Panc1 (cell line): ENCODE measurements around the gene RIOK3. TPM values are rescaled to one million over a fixed set of nuclear protein-coding genes. Genes with fewer than 3 reads are reported as not detected.

Experiments
- ATAC-seq: fragments of 200-7000 bp; cut with Tn5 transposase; 2 replicates; pipeline ENCODE4 v1.9.1; 2020; ENCODE audit warnings: mild to moderate bottlenecking, moderate library complexity
- BruUV-seq: library from RNA; stranded (reverse); fragments of 400-500 nt; replicated peaks from 2 replicates; lab custom pipeline; 2021; lab: Mats Ljungman, UMichigan
- CTCF ChIA-PET: fragments of 300-600 bp; sonication (Branson Sonifier 250); formaldehyde crosslinking; loops from one replicate; lab custom pipeline; 2022; ENCODE audit warnings: antibody characterized with exemption; lab: Charles Lee
- POLR2A ChIA-PET: fragments of 300-600 bp; sonication (Branson Sonifier 250); formaldehyde crosslinking; loops from one replicate; lab custom pipeline; 2022; ENCODE audit warnings: antibody characterized with exemption; lab: Charles Lee
- DNase-seq: peaks from one replicate; pipeline ENCODE4 v3.0.0-alpha.2; 2010; ENCODE audit warnings: low read depth, low spot score
- H3K27ac ChIP-seq: 2 replicates; pipeline ENCODE4 v1.5.1; 2011; ENCODE audit warnings: mild to moderate bottlenecking, low read length, inconsistent platforms
- H3K27me3 ChIP-seq: fragments of 200-500 bp; sonication (Bioruptor generic); 2 replicates; pipeline ENCODE4 v1.6.0; 2014; ENCODE audit warnings: low read length, inconsistent platforms; ENCODE audit not compliant: control insufficient read depth, insufficient read depth
- H3K36me3 ChIP-seq: fragments of 200-500 bp; sonication (Bioruptor generic); 2 replicates; pipeline ENCODE4 v1.5.1; 2014; ENCODE audit warnings: inconsistent platforms, mild to moderate bottlenecking, low read length, moderate library complexity; ENCODE audit not compliant: control insufficient read depth, insufficient read depth
- H3K4me1 ChIP-seq: 2 replicates; pipeline ENCODE4 v1.5.1; 2011; ENCODE audit warnings: inconsistent platforms, mild to moderate bottlenecking, low read length, moderate library complexity; ENCODE audit not compliant: control insufficient read depth, insufficient read depth
- H3K4me3 ChIP-seq, 2 experiments: 2 replicates each; pipeline ENCODE4 v1.5.1; 2011 to 2012; ENCODE audit warnings: low read depth in 2 of 2, low read length in 2 of 2, mild to moderate bottlenecking in 2 of 2, inconsistent platforms in 1 of 2, moderate library complexity in 1 of 2
- H3K9me3 ChIP-seq: fragments of 200-500 bp; sonication (Bioruptor generic); 2 replicates; pipeline ENCODE4 v1.5.1; 2014; ENCODE audit warnings: low read depth, mild to moderate bottlenecking, inconsistent platforms, low read length, moderate library complexity; ENCODE audit not compliant: control insufficient read depth, insufficient read depth
- POLR2AphosphoS5 ChIP-seq: IDR thresholded peaks from 2 replicates; pipeline ENCODE4 v1.6.1; 2012; ENCODE audit warnings: mild to moderate bottlenecking, low read depth, low read length, moderate library complexity
- REST ChIP-seq, 2 experiments: IDR thresholded peaks; 2 replicates each; pipeline ENCODE4 v1.6.1; 2011 to 2012; ENCODE audit warnings: low read depth in 2 of 2, control low read depth in 1 of 2, low read length in 1 of 2, mild to moderate bottlenecking in 1 of 2, moderate library complexity in 1 of 2; ENCODE audit not compliant: insufficient read depth in 1 of 2
- SIN3A ChIP-seq: IDR thresholded peaks from 2 replicates; pipeline ENCODE4 v1.6.1; 2012; ENCODE audit warnings: low read depth, mild to moderate bottlenecking, low read length, moderate library complexity, borderline replicate concordance; ENCODE audit not compliant: insufficient read depth
- TCF7L2 ChIP-seq: IDR thresholded peaks from 2 replicates; pipeline ENCODE4 v1.6.1; 2011; ENCODE audit warnings: mild to moderate bottlenecking, low read depth, low read length, inconsistent platforms
- in situ Hi-C: cut with HindIII; loops from 2 replicates; pipeline ENCODE4 v1.10.0; 2016; ENCODE audit warnings: low sequenced_read_pairs, low pct_unique_long_range_greater_than_20kb
- intact Hi-C: fragments of 100-400 bp; cut with micrococcal nuclease; formaldehyde crosslinking; loops from one replicate; pipeline ENCODE4 v1.10.0; 2022; ENCODE audit not compliant: unreplicated experiment
- total RNA-seq: library from RNA; stranded (reverse); gene quantifications from one replicate; pipeline ENCODE4 v1.2.1, GENCODE V29; 2021; ENCODE audit not compliant: unreplicated experiment
- TF ChIP-seq, protein P1 (sequence below): fragments of 450-650 bp; IDR thresholded peaks from 2 replicates; pipeline ENCODE4 v1.5.1; 2017; ENCODE audit warnings: mild to moderate bottlenecking

Gene RIOK3
- total RNA-seq, 1 experiment from 2014 or later, result 74.7 TPM

GRCh38 chr18:23528580-23529472 lies 75.7 kb downstream of the RIOK3 start:
- intact Hi-C loops, result no loop called here
- H3K4me1 ChIP-seq, result peaks cover 5% of the 10 kb centered on the region; the same call in 1 of the 2 replicates
- CTCF ChIA-PET, result no interaction called here
- no peak overlapping the region for H3K4me3 ChIP-seq
- no peak overlapping the region; the same call in 1 of the 2 replicates for H3K27ac ChIP-seq
- ATAC-seq (no peak), DNase-seq (no peak)
- in situ Hi-C loops, result no loop called here
- peaks cover 40% of the 10 kb centered on the region for H3K36me3 ChIP-seq
- no peaks in the 10 kb centered on the region for H3K27me3 ChIP-seq
- POLR2A ChIA-PET, result interaction anchor here (0.6 kb wide), 1 partner anchor 47 kb away, joined by 3 read pairs; no protein-coding TSS in a partner anchor
- TF ChIP-seq, protein P1, sequence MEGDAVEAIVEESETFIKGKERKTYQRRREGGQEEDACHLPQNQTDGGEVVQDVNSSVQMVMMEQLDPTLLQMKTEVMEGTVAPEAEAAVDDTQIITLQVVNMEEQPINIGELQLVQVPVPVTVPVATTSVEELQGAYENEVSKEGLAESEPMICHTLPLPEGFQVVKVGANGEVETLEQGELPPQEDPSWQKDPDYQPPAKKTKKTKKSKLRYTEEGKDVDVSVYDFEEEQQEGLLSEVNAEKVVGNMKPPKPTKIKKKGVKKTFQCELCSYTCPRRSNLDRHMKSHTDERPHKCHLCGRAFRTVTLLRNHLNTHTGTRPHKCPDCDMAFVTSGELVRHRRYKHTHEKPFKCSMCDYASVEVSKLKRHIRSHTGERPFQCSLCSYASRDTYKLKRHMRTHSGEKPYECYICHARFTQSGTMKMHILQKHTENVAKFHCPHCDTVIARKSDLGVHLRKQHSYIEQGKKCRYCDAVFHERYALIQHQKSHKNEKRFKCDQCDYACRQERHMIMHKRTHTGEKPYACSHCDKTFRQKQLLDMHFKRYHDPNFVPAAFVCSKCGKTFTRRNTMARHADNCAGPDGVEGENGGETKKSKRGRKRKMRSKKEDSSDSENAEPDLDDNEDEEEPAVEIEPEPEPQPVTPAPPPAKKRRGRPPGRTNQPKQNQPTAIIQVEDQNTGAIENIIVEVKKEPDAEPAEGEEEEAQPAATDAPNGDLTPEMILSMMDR, result no peak
- TF ChIP-seq POLR2AphosphoS5, result 0 out of 2 replicates have a peak, but pooled peaks have one; percentile 9
- no TSS peak for BruUV-seq
- H3K9me3 ChIP-seq, result no peaks in the 10 kb centered on the region

GRCh38 chr18:23529604-23530003 lies 76.5 kb downstream of the RIOK3 start:
- Histone ChIP-seq H3K4me3 (no peak overlapping the region), H3K27ac (no peak overlapping the region; the same call in 1 of the 2 replicates), H3K27me3 (no peaks in the 10 kb centered on the region), H3K4me1 (peaks cover 5% of the 10 kb centered on the region; the same call in 1 of the 2 replicates), H3K9me3 (no peaks in the 10 kb centered on the region), H3K36me3 (peaks cover 38% of the 10 kb centered on the region)
- TSS peak; percentile 14 for BruUV-seq
- TF ChIP-seq POLR2AphosphoS5, result no peak
- TF ChIP-seq REST (IDR thresholded peaks at IDR 0.05; ENCODE audit: insufficient read depth in 1 of 2, low read depth in 2 of 2, low read length in 1 of 2), result no peak
- TF ChIP-seq, protein P1, result no peak
- no peak for TF ChIP-seq TCF7L2
- TF ChIP-seq SIN3A, result no peak
- in situ Hi-C loops (no loop called here), intact Hi-C loops (no loop called here)
- POLR2A ChIA-PET, result no interaction called here
- CTCF ChIA-PET, result no interaction called here
- ATAC-seq (peak; percentile 28; the same call in 1 of the 2 replicates), DNase-seq (peak; percentile 33)
